IPS DF 6.9 (cell line): Measurements from ENCODE around the gene SMIM13.

Experiments used
- DNase-seq: peaks from one replicate; pipeline ENCODE4 v3.0.0-alpha.2; 2013; ENCODE audit warnings: low read depth, low spot score
- H3K27ac ChIP-seq: one replicate; pipeline ENCODE4 v1.5.1; 2013; ENCODE audit warnings: low read length, control low read depth
- H3K27me3 ChIP-seq: 2 replicates; pipeline ENCODE4 v1.6.1; 2013; ENCODE audit warnings: mild to moderate bottlenecking, low read length; ENCODE audit not compliant: control insufficient read depth, insufficient read depth
- H3K36me3 ChIP-seq: 2 replicates; pipeline ENCODE4 v1.6.1; 2013; ENCODE audit warnings: low read length; ENCODE audit not compliant: control insufficient read depth, insufficient read depth
- H3K4me1 ChIP-seq: 2 replicates; pipeline ENCODE4 v1.6.1; 2013; ENCODE audit warnings: low read length; ENCODE audit not compliant: control insufficient read depth, insufficient read depth
- H3K4me3 ChIP-seq: 2 replicates; pipeline ENCODE4 v1.5.1; 2013; ENCODE audit warnings: mild to moderate bottlenecking, low read length
- H3K9me3 ChIP-seq: 2 replicates; pipeline ENCODE4 v1.6.1; 2013; ENCODE audit warnings: low read length, inconsistent platforms; ENCODE audit not compliant: control insufficient read depth, insufficient read depth
- WGBS: extraction: QIAGEN DNeasy Blood & Tissue Kit; methylation state at CpG from one replicate; pipeline ENCODE4 v1.1.7; 2013; ENCODE audit warnings: mixed read lengths, missing lambda C conversion rate; ENCODE audit not compliant: insufficient read length, insufficient coverage; 5-methylcytosine and 5-hydroxymethylcytosine counted together

SMIM13 gene

DNA sequence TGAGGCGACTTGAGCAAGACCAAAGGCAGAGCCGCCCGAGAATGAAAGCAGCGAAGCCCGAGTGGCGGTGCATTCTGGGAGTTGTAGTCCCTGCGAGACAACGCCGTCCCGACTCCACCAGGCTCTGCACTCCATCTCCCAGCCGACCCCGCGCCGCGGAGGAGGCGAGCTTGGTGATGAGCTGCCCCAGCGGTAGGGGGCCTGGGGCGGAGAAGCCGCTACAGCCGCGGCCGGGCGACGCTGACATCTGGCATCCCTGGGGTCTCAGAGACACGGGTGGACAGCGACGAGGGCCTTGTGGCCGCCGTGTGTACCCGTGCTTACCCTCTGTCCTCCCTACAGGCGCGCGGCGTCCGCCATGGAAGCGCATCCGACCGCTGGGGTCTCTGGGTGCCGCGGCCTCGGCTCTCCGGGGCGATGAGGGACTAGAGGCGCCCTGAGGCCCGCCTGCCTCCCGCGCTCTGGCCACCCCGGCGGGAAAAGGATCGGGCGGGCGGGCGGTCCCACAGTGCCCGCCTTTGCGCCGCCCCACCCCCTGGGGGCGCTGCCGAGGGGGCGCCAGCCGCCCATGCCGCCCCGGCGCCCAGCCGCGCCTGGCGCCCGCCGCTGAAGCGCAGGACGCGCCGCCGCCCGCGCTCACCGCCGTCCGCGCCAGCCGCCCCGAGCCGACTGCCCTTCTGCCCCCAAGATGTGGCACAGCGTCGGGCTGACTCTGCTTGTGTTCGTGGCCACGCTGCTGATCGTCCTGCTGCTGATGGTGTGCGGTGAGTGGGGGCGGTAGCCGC, at the start of gene SMIM13:
Gene SMIM13 (plus strand): TSS at position 209 of the 785 bp plus-strand sequence. CDS start 480 bp downstream, at position 689.
- Histone ChIP-seq H3K9me3 (no peaks in the 10 kb centered on the region), H3K4me3 (peak within 1 kb of the TSS; percentile 99), H3K27me3 (no peaks in the 10 kb centered on the region), H3K36me3 (no peaks in the 10 kb centered on the region), H3K4me1 (no peaks in the 10 kb centered on the region), H3K27ac (no peak within 1 kb of the TSS)
- peak; percentile 94 for DNase-seq
- no CpG with 5 or more reads among the region's 90 CpGs for WGBS

DNA sequence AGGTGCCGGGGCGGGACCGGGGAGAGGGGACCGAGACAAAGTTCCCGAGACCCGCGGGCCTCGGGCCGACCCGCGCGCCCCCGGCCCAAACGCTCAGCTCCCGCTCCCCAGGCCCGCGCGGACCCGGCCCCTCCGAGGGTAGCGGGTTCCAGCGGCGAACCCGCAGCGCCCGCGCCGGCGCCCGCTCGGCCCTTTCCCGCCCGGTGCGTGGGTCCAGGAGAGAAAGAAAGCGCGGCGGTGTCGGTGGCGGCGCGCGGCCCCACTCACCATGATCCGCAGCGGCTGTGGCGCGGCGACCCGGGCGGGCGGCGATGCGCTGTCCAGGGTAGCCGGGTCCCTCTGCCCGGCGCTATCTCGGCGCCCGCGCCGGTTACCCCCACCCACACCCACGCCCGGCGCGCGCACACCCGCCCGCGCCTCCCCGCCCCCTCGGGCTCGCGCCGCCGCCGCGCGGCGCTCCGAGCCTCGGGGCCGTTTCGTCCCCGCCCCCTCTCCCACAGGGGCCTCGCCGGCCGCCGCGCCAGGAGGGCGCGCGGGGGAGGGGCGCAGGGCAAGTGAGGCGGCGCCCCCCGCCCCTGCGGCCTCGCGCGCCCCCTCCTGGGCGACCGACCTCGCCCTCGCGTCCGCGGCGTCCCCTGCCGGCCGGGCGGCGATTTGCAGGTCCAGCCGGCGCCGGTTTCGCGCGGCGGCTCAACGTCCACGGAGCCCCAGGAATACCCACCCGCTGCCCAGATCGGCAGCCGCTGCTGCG, 49.5 kb upstream of the SMIM13 start, which contains the start of gene ELOVL2:
Gene ELOVL2 (minus strand): TSS at position 345 of the 751 bp plus-strand sequence. CDS start 75 bp downstream, at position 270.
- Histone ChIP-seq H3K27ac (no peak within 1 kb of the TSS), H3K9me3 (no peaks in the 10 kb centered on the region), H3K36me3 (no peaks in the 10 kb centered on the region), H3K27me3 (peaks cover 15% of the 10 kb centered on the region), H3K4me1 (no peaks in the 10 kb centered on the region), H3K4me3 (peak within 1 kb of the TSS; percentile 61)
- DNase-seq, result no peak
- WGBS, result no CpG with 5 or more reads among the region's 124 CpGs

DNA sequence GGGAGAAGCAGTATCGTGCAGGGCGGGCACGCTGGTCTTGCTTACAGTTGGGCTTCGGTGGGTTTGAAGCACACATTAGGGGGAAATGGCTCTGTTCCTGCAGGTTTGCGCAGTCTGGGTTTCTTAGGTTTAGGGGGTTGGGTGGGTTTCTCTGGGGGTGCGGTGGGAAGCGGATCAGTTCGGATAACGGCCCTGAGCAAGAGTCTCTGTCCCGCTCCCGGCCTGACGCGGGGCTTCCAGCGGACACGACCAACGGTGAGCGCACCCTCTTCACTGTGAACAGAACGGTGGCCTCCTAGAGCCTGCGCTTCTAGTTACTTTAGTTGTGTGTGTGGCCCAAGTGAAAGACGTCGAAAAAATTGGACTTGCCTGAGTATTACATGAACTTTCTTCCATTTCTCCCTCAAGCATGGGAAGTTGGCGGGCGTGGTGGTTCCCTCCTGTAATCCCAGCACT, 48.9 kb upstream of the SMIM13 start:
- Histone ChIP-seq H3K27me3 (peaks cover 15% of the 10 kb centered on the region), H3K27ac (no peak overlapping the region), H3K4me1 (no peaks in the 10 kb centered on the region), H3K4me3 (peak overlapping the region; percentile 61; the same call in 1 of the 2 replicates), H3K9me3 (no peaks in the 10 kb centered on the region), H3K36me3 (no peaks in the 10 kb centered on the region)
- no peak for DNase-seq
- WGBS, result no CpG with 5 or more reads among the region's 23 CpGs

DNA sequence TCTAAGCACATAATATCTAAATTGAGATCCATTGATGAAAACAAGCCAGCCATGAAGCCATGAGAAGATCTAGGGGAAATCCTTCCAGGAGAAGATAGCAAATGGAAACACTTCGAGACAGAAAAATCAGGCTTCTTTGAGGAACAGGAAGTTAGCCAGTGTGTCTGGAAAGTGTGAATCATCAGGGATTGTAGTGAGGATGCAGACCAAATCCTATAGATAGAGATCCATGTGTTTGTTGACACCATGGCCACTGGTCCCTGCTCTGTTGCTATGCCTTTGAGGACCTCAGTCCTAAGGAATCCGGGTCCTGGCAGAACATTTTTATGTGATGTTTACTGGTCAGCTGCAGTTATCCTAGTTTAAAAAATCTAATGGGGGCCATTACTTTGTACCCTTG, 42.9 kb upstream of the SMIM13 start:
- H3K4me3 ChIP-seq, result no peak overlapping the region

DNA sequence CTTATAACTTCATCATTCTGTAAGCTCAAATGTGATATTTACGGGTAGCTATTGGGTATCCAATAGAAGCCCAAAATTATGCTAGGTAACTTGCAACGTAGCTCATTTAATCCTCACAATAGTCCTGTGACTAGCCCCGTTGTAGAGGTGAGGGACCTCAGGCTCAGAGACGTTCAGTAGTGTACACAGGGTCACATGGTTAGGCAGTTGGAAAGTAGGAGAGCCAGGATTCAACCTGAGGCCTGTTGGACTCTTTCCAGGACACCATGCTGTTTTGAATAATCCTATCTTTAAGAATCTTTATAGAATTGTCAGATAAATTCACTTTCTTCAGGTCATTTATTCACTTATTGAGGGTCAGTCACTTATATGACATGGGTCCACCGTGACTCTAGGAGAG, 40.3 kb upstream of the SMIM13 start:
- no peak overlapping the region for H3K27ac ChIP-seq
- WGBS, result no CpG with 5 or more reads among the region's 5 CpGs
- DNase-seq, result no peak

More for the DNA sequence above, 42.9 kb upstream of the SMIM13 start:
- H3K9me3 ChIP-seq, result no peaks in the 10 kb centered on the region
- DNase-seq, result no peak
- no CpG with 5 or more reads among the region's 2 CpGs for WGBS
- H3K4me1 ChIP-seq, result no peaks in the 10 kb centered on the region
- H3K36me3 ChIP-seq, result no peaks in the 10 kb centered on the region
- H3K27ac ChIP-seq, result no peak overlapping the region
- H3K27me3 ChIP-seq, result no peaks in the 10 kb centered on the region

DNA sequence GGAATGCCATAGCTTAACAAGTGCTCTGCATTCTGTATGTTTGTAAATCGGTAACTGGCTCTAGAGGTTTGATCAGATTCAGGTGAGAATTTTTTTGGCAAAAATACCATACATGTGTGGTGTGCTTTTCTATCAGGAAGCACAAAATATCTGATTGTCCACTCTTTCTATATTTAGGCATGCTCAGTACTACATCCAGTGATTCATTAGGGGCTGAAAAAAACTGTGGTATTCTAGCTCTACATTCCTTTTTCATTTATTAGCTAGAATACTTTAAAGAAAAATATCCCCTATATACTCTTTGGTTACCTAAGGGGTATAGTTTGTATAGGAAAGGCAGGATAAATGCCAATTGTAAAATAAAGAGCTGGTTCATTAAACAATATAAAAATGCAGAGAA, 38.9 kb upstream of the SMIM13 start:
- H3K36me3 ChIP-seq, result no peaks in the 10 kb centered on the region
- H3K4me3 ChIP-seq, result no peak overlapping the region
- no peaks in the 10 kb centered on the region for H3K9me3 ChIP-seq
- WGBS, result no CpG with 5 or more reads among the region's 1 CpG
- H3K27me3 ChIP-seq, result no peaks in the 10 kb centered on the region
- H3K27ac ChIP-seq, result no peak overlapping the region
- no peak for DNase-seq
- no peaks in the 10 kb centered on the region for H3K4me1 ChIP-seq

More for the DNA sequence above, 40.3 kb upstream of the SMIM13 start:
- no peak overlapping the region for H3K4me3 ChIP-seq
- no peaks in the 10 kb centered on the region for H3K4me1 ChIP-seq
- no peaks in the 10 kb centered on the region for H3K36me3 ChIP-seq
- H3K27me3 ChIP-seq, result no peaks in the 10 kb centered on the region
- no peaks in the 10 kb centered on the region for H3K9me3 ChIP-seq

DNA sequence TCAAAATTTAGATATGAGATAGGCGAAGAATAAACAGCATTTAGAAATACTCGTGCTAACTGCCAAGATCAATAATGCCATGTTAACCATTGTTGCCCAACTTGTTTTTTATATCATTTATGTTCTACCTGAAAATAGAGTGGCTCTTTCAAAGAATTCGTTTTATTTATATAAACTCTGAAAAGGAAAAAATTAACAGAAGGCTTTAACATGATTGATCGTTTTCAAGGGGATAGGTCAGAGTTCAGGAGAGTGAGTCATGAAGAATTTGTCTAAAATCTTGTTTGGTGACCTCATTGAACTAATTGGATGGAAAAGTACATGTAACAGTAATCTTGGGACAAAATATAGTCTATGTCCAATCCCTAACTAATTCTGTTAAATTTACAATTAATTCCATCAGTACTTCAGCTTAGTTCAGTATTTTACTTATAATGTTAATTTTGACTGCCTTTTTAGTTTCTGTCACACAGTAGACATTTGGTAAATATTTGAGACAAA, 38.5 kb upstream of the SMIM13 start:
- Histone ChIP-seq H3K27me3 (no peaks in the 10 kb centered on the region), H3K9me3 (no peaks in the 10 kb centered on the region), H3K4me1 (no peaks in the 10 kb centered on the region), H3K4me3 (no peak overlapping the region), H3K27ac (no peak overlapping the region), H3K36me3 (no peaks in the 10 kb centered on the region)
- no CpG with 5 or more reads among the region's 4 CpGs for WGBS
- no peak for DNase-seq

DNA sequence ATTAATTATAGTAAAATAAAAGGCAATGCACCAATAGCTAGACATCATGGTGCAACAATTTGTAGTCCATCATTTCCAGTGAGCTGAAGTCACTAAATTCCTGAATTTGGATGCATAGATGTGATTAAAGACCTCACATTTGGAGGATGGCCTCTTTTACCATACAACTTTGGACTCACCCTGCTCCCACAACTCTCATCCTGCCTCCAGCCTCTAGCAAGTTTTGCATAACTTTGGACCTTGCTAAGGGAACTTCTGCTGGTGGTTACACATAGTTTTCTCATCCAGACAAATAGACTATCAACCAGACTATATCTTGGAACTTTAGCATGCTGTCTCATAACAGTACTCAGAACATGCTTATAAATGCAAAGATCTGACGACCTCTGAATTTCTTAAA, 36.8 kb upstream of the SMIM13 start:
- H3K27me3 ChIP-seq, result no peaks in the 10 kb centered on the region
- no peak overlapping the region for H3K4me3 ChIP-seq
- H3K4me1 ChIP-seq, result no peaks in the 10 kb centered on the region
- H3K9me3 ChIP-seq, result no peaks in the 10 kb centered on the region
- DNase-seq, result no peak
- WGBS, result no CpG with 5 or more reads among the region's 1 CpG
- H3K36me3 ChIP-seq, result no peaks in the 10 kb centered on the region
- no peak overlapping the region for H3K27ac ChIP-seq

DNA sequence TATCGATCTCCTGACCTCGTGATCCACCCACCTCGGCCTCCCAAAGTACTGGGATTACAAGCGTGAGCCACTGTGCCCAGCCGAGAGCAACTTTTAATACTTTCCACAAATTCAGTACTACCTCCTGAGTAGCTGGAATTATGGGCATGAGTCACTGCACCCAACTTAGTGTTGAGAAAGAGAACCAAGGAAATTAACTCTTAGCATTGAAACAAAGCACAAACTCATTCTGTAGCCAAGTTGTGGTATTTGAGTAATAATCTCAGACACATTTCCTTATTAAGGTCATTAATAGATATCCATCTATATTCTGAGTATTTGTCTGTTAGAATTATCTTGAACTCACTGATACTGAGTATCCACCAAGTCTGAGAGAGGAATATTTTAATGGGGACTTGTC, 35.2 kb upstream of the SMIM13 start:
- no peaks in the 10 kb centered on the region for H3K4me1 ChIP-seq
- no peak for DNase-seq
- no peaks in the 10 kb centered on the region for H3K9me3 ChIP-seq
- no peak overlapping the region for H3K4me3 ChIP-seq
- no peaks in the 10 kb centered on the region for H3K27me3 ChIP-seq
- WGBS, result no CpG with 5 or more reads among the region's 5 CpGs
- H3K27ac ChIP-seq, result no peak overlapping the region
- no peaks in the 10 kb centered on the region for H3K36me3 ChIP-seq

DNA sequence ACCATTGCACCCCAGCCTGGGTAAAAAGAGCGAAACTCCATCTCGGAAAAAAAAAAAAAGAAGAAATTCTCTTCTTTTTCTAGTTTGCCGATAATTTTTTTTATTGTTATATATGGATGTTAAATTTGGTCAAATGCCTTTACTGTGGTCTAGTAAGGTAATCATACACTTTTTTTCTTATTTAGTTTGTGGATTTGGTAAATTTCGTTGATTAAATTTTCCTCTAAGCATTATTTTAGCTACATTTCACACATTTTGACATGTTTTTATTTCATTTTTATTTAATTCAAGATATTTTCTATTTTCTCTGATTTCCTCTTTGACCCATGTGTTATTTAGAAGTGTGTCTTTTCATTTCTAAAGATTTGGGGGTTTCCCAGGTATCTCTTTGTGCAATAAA, 31.6 kb upstream of the SMIM13 start:
- DNase-seq, result no peak
- Histone ChIP-seq H3K9me3 (no peaks in the 10 kb centered on the region), H3K27ac (no peak overlapping the region), H3K4me1 (no peaks in the 10 kb centered on the region), H3K27me3 (no peaks in the 10 kb centered on the region), H3K36me3 (no peaks in the 10 kb centered on the region), H3K4me3 (no peak overlapping the region)
- no CpG with 5 or more reads among the region's 4 CpGs for WGBS
